GM12872 (cell line): Measurements from ENCODE around the gene MTURN.

Experiments
- TF ChIP-seq, protein P1 (sequence below): IDR thresholded peaks from 3 replicates; pipeline ENCODE4 v1.5.1; 2011; ENCODE audit warnings: low read depth, mild to moderate bottlenecking, low read length, moderate library complexity; ENCODE audit not compliant: insufficient read depth

Gene MTURN

DNA sequence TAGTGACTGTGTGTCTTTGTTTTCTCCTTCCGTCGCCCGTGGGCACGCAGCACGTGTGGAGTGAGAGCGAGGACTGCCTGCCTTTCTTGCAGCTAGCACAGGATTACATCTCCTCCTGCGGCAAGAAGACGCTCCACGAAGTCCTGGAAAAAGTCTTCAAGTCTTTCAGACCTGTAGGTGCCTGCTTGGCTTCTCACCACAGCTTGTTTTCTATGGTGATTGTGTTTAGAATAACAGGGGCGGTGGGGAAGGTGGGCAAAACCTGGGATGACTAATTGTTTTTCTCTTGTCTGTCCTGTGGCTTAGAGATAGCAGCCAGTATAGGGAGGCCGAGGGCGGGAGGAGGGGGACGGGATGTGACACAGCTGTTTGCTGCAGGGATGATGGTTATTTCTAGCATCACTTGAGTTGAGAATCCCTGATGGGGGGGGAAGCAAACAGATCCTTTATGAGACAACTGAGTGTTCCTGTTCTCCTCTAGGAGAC lies 11.4 kb downstream of the MTURN start:
- TF ChIP-seq, protein P1, sequence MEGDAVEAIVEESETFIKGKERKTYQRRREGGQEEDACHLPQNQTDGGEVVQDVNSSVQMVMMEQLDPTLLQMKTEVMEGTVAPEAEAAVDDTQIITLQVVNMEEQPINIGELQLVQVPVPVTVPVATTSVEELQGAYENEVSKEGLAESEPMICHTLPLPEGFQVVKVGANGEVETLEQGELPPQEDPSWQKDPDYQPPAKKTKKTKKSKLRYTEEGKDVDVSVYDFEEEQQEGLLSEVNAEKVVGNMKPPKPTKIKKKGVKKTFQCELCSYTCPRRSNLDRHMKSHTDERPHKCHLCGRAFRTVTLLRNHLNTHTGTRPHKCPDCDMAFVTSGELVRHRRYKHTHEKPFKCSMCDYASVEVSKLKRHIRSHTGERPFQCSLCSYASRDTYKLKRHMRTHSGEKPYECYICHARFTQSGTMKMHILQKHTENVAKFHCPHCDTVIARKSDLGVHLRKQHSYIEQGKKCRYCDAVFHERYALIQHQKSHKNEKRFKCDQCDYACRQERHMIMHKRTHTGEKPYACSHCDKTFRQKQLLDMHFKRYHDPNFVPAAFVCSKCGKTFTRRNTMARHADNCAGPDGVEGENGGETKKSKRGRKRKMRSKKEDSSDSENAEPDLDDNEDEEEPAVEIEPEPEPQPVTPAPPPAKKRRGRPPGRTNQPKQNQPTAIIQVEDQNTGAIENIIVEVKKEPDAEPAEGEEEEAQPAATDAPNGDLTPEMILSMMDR: no peak

DNA sequence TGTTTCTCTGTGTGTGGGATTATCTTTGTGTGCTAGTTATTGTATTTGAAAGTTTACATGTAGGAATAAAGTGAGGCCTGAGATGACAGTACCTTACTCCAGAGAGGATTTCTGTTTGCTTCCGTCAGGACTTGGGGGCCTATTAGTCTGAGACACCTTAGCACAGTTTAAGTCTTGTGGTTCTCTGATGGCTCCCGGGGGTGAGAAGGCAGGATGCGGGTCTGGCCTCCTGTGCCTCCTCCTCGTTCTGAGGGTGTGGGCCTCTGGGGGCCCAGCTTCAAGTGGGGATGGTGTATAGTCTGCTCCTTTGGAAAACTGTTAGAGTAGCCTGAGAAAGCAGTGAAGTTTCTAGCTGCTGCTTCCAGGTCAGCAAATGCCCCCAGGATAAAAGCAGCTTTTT lies 12.4 kb downstream of the MTURN start:
- TF ChIP-seq, protein P1: no peak

DNA sequence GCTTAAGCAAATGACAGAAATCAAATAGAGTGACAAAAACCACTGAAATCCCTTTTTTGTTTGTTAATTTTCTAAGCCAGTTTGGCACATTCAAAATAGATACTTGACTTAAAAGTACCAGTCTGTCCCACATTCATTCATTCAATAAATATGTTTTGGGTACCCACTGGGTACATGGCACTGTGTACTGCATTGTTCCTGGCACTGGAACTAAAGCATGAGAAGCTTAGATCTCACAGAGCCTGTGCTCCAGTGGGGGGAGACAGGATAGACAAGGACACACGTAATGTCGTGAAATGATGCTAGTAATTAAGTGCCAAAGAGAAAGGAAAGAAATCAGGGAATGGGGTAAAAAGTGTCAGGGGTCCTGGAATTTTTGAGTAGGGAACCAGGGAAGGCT lies 13.0 kb downstream of the MTURN start:
- TF ChIP-seq, protein P1: no peak

GRCh38 chr7:30148426-30148825 lies 13.6 kb downstream of the MTURN start:
- TF ChIP-seq, protein P1: no peak

DNA sequence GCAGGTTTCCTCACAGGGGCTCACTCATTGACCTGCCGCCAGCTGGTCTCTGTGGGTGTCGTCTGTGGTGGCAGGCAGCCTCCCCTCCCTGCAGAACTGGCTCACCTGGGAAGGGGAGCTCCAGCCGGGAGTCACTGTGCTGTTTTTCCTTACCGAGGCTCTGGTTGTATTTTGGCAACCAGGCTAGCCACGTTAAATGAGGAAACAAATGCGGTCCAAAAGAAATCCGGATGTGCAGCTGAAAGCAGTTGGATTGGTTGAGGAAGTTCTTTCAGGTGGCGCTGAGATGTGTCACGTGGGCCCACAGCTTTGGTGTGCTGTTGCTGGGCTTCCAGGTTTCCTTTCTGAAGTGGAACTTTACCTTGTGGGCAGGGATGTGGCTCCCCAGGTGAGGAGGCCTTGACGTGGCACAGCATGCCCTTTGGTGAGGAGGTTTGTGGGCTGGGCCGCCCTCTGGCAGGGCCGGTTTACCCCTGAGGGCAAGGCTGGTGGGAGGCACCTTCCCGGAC lies 14.2 kb downstream of the MTURN start:
- TF ChIP-seq, protein P1: no peak

GRCh38 chr7:30149640-30150272 lies 15.0 kb downstream of the MTURN start:
- TF ChIP-seq, protein P1: no peak

GRCh38 chr7:30150711-30151110 lies 15.9 kb downstream of the MTURN start:
- TF ChIP-seq, protein P1: no peak
